Measurements from ENCODE around the gene BARX1. TPM values are rescaled to one million over a fixed set of nuclear protein-coding genes. Genes with fewer than 3 reads are reported as not detected.

The BARX1 gene
- polyA plus RNA-seq, 3 donors = not detected

DNA sequence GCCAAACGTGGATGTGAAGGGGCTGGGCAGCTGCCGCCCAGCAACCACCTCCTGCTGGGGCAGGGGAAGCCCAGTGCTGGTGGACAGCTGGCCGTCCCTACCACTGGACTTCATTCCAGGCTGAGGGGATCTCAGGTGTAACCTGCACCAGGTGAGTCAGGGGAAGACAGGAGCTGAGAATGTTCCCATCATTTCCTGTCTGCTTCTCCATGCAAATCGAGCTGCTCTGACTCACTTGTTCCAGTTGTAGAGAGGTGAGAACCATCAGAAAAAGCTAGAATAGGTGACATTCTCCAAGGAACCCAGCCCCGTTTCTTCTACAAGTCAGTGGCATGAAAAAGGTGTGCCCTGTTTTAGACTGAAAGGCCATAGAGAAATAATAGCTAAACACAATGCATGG, 21.8 kb upstream of the BARX1 start:
- TF ChIP-seq CTCF (IDR thresholded peaks at IDR 0.05) = no peak
- Mint-ChIP-seq H3K4me1 (no peaks in the 10 kb centered on the region), H3K36me3 (no peaks in the 10 kb centered on the region), H3K27ac (no peak overlapping the region), H3K27me3 (ENCODE audit: low read depth in 3 of 3) (peaks cover 5 to 25% (median 12%) of the 10 kb centered on the region in 3 donors), H3K4me3 (no peak overlapping the region), H3K9me3 (peaks cover 7 to 16% (median 10%) of the 10 kb centered on the region in 7 donors)
- Histone ChIP-seq H3K4me1 (ENCODE audit: control insufficient read depth in 1 of 2, insufficient read depth in 2 of 2, low read length in 2 of 2) (no peaks in the 10 kb centered on the region), H3K79me2 (ENCODE audit: insufficient read depth, low read length) (no peaks in the 10 kb centered on the region), H3K36me3 (replicated peaks in 1 of 2; ENCODE audit: control insufficient read depth in 1 of 2, insufficient read depth in 2 of 2, low read length in 2 of 2) (no peaks in the 10 kb centered on the region), H2AFZ (ENCODE audit: insufficient read depth, low read depth, low read length, poor library complexity, severe bottlenecking) (no peak overlapping the region), H3K4me3 (replicated peaks in 1 of 3; ENCODE audit: low read depth in 2 of 3, low read length in 3 of 3) (no peak overlapping the region), H3K9ac (ENCODE audit: insufficient read depth, low read length, poor library complexity, severe bottlenecking) (no peak overlapping the region), H3K9me3 (replicated peaks in 1 of 2; ENCODE audit: control insufficient read depth in 1 of 2, insufficient read depth in 1 of 2, low read length in 2 of 2) (peaks cover 0 to 2% of the 10 kb centered on the region in 2 donors), H3K27me3 (ENCODE audit: control insufficient read depth in 2 of 2, insufficient read depth in 2 of 2, low read length in 2 of 2) (peaks cover 0 to 2% of the 10 kb centered on the region in 2 donors), H4K20me1 (ENCODE audit: insufficient read depth, low read length) (no peaks in the 10 kb centered on the region), H3K27ac (ENCODE audit: low read depth in 1 of 2, low read length in 2 of 2) (no peak overlapping the region), H3K4me2 (replicated peaks; ENCODE audit: extremely low read depth, low read length, poor library complexity, severe bottlenecking) (no peak overlapping the region)
- intact Hi-C loops (cut with micrococcal nuclease) = no loop called here
- no peak for DNase-seq
- 88% methylated on average over 3 of the region's 5 CpGs for WGBS (ENCODE audit: insufficient coverage)

GRCh38 chr9:93976081-93976480, 20.9 kb upstream of the BARX1 start:
- Histone ChIP-seq H3K4me2 (replicated peaks; ENCODE audit: extremely low read depth, low read length, poor library complexity, severe bottlenecking) (no peak overlapping the region), H3K9ac (ENCODE audit: insufficient read depth, low read length, poor library complexity, severe bottlenecking) (no peak overlapping the region), H3K4me3 (replicated peaks in 1 of 3; ENCODE audit: low read depth in 2 of 3, low read length in 3 of 3) (no peak overlapping the region), H3K27me3 (ENCODE audit: control insufficient read depth in 2 of 2, insufficient read depth in 2 of 2, low read length in 2 of 2) (peaks cover 0 to 2% of the 10 kb centered on the region in 2 donors), H3K9me3 (replicated peaks in 1 of 2; ENCODE audit: control insufficient read depth in 1 of 2, insufficient read depth in 1 of 2, low read length in 2 of 2) (peaks cover 0 to 4% of the 10 kb centered on the region in 2 donors), H2AFZ (ENCODE audit: insufficient read depth, low read depth, low read length, poor library complexity, severe bottlenecking) (no peak overlapping the region), H3K36me3 (replicated peaks in 1 of 2; ENCODE audit: control insufficient read depth in 1 of 2, insufficient read depth in 2 of 2, low read length in 2 of 2) (no peaks in the 10 kb centered on the region), H3K27ac (ENCODE audit: low read depth in 1 of 2, low read length in 2 of 2) (no peak overlapping the region), H3K4me1 (ENCODE audit: control insufficient read depth in 1 of 2, insufficient read depth in 2 of 2, low read length in 2 of 2) (no peaks in the 10 kb centered on the region), H3K79me2 (ENCODE audit: insufficient read depth, low read length) (no peaks in the 10 kb centered on the region), H4K20me1 (ENCODE audit: insufficient read depth, low read length) (no peaks in the 10 kb centered on the region)
- Mint-ChIP-seq H3K27me3 (ENCODE audit: low read depth in 3 of 3) (peaks cover 4 to 17% (median 9%) of the 10 kb centered on the region in 3 donors), H3K27ac (peak overlapping the region in 1 of 7 donors; percentile 16), H3K4me1 (no peaks in the 10 kb centered on the region), H3K36me3 (no peaks in the 10 kb centered on the region), H3K9me3 (peaks cover 7 to 15% (median 13%) of the 10 kb centered on the region in 7 donors), H3K4me3 (no peak overlapping the region)
- WGBS (ENCODE audit: insufficient coverage) = 89% methylated on average over 1 of the region's 3 CpGs
- no peak for DNase-seq
- intact Hi-C loops (cut with micrococcal nuclease) = no loop called here
- TF ChIP-seq CTCF (IDR thresholded peaks at IDR 0.05) = no peak
